VCaP (cell line): ENCODE data around the gene MLXIPL.

ENCODE experiments used
- H3K27ac ChIP-seq: fragments of 450-650 bp; 2 replicates; pipeline ENCODE4 v1.5.1; 2017
- TF ChIP-seq, protein P1 (sequence below): fragments of 450-650 bp; conservative IDR thresholded peaks from 2 replicates; pipeline ENCODE4 v1.5.1; 2017; ENCODE audit warnings: mild to moderate bottlenecking, moderate library complexity

Gene MLXIPL

DNA sequence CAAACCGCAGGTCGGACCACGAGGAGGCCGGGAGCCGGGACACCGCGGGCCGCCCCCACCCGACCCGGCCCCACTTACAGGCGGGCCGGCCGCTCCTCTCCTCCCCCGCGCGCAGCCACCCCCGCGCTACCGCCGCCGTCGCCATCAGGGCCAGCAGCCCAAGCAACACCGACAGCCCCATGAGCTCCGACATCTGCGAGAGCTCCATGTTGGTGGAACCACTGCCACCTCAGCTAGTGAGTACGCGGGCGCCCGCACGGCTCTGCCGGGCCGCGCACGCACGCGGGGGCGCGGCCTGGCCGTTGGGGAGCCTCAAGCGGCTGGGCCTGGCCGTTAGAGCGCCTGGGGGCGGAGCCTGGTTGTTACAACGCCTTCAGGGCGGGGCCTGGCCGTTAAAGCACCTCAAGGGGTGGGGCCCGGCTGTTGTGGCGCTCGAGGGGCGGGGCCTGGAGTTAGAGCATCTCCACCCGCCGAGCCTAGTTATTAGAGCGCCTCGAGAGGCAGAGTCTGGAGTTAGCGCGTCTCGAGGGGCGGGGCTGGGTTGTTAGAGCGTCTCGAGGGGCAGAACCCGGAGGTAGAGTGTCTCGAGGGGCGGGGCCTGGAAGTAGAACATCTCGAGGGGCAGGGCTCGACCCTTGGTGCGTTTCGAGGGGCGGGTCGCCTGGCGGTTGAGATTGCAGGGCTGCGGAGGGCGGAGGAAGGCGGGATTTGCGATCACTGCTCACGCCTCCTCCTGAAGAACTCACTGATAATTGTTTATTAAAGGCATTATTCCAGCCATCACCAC, 45.8 kb downstream of the MLXIPL start, which contains the start of gene TBL2:
Gene TBL2 (minus strand): TSS at position 238 of the 787 bp plus-strand sequence. CDS start 30 bp downstream, at position 208.
- peak within 1 kb of the TSS; percentile 94 for H3K27ac ChIP-seq
- TF ChIP-seq, protein P1, sequence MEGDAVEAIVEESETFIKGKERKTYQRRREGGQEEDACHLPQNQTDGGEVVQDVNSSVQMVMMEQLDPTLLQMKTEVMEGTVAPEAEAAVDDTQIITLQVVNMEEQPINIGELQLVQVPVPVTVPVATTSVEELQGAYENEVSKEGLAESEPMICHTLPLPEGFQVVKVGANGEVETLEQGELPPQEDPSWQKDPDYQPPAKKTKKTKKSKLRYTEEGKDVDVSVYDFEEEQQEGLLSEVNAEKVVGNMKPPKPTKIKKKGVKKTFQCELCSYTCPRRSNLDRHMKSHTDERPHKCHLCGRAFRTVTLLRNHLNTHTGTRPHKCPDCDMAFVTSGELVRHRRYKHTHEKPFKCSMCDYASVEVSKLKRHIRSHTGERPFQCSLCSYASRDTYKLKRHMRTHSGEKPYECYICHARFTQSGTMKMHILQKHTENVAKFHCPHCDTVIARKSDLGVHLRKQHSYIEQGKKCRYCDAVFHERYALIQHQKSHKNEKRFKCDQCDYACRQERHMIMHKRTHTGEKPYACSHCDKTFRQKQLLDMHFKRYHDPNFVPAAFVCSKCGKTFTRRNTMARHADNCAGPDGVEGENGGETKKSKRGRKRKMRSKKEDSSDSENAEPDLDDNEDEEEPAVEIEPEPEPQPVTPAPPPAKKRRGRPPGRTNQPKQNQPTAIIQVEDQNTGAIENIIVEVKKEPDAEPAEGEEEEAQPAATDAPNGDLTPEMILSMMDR, result no peak; the same call in 1 of the 2 replicates

DNA sequence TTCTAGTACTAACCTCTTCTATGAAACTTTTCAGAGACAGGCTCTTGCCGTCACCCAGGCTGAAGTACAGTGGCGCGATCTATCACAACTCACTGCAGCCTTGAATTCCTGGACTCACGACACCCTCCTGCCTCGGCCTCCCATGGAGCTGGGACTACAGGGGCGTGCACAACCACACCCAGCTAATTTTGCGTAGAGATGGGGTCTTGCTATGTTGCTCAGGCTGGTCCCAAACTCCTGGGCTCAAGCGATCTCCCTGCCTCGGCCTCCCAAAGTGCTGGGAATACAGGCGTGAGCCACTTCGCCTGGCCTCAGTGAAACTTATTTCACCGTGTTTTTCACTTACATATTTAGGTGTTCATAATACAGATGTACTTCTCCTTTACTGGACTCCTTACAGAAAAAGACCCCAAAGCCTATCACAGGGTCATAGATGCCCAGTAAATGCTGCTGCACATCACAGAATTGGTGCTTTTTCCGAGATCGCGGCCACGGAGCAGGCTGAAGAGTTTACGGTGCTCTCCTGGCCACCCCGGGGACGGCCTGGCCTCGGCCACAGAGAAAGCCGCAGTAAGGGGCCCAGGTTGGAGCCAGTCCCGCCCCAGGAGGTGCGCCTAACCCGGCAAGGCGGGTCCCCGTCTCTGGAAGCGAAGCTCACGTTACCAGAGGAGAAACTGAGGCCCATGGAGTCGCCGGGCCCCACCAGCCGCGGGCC, 46.5 kb downstream of the MLXIPL start:
- H3K27ac ChIP-seq, result peak overlapping the region; percentile 94
- TF ChIP-seq, protein P1, result no peak

DNA sequence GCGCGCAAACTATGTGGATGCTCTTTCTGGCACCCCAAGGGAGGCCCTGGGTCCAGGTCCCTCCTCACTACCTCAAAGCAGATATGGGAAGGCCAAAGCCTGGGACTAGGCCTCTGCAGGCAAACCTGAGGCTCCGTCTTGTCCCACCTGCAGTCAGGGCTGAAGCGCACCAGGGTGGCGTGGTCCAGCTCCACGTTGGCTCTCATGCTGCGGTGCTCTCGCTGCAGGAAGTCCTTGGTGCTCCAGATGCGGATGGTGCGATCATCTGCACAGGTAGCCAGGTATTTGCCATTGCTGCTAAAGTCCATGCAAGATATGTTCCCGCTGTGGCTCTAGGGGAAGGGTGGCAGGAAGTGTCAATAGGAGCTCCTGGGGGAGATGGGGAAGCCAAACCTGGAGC, 50.5 kb downstream of the MLXIPL start:
- TF ChIP-seq, protein P1, result no peak

DNA sequence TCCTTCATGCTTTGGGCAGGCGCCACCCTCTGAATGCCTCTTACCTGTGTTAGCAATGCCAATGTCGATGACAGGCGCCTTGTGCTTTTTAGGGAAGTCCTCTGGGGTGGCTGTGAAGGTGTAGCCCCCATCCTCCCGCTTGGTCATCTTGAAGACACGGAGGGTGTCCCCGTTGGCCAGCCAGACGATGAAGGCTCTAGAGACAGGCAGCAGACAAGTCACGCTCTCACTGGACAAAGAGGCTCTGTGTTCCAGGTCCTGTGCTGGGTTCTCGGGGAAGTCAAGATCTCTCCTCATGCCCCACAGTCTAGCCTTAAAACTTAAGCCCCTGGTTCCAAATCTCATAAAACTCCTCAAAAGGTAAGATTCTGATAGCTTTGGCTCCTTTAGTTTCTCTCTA, 51.0 kb downstream of the MLXIPL start:
- no peak overlapping the region for H3K27ac ChIP-seq
- TF ChIP-seq, protein P1, result no peak

More for the DNA sequence above, 50.5 kb downstream of the MLXIPL start:
- no peak overlapping the region for H3K27ac ChIP-seq

DNA sequence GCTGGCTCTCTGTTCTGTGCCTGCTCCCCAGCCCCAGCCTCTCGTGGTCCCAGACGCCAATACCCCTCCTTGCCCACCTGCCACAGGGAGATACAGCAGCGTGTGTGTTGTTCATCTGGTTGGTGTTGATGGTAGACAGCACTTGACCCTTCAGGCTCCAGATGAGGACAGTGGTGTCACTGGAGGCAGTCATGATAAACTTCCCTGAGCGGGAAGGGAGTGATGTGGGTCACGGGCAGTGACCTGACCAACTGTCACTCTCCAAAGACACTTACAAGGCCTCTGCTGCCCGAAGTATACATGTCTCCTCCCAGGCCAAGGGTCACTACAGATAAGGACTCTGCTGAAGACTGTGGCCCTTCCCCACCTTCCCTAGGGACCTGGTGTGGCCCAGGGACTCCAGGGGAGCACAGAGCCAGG, 51.5 kb downstream of the MLXIPL start:
- H3K27ac ChIP-seq, result no peak overlapping the region
- TF ChIP-seq, protein P1, result no peak

DNA sequence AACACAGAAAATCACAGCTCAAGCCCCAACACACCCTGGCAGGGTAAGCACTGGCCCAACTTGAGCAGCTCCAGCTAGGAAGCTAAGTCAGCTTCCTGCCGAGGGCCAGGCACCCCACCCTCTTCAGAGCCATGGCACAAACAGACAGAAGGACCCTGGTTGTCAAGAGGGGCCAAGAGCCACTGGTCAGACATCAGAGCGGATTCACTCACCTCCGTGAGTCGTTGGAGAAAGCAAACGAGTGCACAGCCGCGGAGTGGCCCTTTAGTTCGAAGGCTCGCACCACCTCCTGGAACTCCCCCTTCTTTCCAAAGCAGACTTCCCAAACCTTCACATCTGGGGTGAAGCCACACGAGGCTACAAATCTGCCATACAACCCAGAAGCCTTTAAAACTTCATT, 53.3 kb downstream of the MLXIPL start:
- H3K27ac ChIP-seq, result no peak overlapping the region
- TF ChIP-seq, protein P1, result no peak

DNA sequence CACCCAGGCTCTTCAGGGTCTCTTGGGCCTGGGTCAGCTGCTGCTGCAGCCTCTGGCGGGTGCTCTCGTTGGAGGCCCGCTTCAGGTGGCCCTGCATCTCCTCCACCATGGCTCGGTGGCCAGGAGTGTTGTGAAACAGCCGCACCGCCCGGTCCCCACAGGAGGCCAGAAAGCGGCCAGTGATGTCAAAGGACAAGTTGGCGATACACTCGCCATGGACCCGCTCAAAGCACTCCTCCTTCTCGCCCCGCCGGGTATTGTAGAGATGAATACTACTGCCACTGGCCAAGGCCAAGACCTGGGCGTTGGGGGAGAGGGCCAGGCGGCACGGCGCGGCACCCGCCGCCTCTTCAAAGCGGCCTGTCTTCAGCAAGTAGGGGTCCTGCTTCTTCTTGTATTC, 53.8 kb downstream of the MLXIPL start:
- H3K27ac ChIP-seq, result no peak overlapping the region
- TF ChIP-seq, protein P1, result no peak
